T-helper 9 cell (primary cell): ENCODE measurements around the gene SEMA3A.

ENCODE experiments used
- DNase-seq: peaks from one replicate; pipeline ENCODE4 v3.0.0-alpha.2; 2020

The SEMA3A gene

DNA sequence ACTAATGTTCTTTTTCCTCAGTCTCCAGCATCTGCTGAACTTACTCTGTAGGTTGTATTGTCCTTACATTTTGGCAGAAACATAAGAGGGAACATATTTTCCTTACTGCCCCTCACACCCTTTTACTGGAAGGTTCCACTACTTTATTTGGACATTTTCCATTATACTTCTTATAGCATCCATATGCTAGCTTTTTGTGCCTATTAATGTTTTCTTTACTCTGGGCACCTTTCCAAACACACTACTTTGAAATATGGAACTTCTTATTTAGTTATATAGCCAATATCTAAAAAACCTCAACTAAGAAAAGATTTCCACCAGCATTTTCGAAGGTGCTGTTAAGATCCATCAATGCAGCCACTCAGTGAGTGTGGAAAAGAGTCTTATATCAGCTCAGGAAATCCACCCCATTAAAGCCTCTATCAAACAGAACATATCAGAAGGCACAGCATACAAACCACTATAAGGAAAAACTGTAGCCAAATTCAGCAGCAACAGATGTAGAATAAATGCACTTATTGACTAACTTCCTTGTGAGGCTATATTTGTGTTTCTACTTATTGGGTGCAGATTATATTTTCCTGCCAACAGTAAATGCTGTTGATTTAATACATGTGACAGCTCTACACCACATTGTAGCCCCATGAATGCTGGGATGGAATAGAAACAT is 273.2 kb downstream of the SEMA3A start:
- no peak for DNase-seq

DNA sequence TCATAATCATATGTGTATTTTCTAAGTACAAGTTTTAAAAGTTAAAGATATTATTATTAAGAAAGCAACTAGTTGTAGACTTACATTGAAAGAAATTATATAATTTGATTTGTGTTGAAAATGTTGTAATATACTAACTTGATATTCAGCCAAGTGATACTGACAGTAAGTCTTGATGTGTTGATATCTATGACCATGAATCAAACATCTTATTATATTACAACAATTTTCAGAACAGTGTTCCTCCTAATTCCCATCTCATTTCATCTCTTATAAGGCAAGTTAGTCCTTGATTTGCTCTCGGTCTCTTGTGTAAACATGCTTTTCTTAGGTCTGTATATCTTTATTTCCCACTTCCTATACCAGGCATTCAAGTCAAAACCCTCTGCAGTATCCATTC is 276.4 kb downstream of the SEMA3A start:
- no peak for DNase-seq

GRCh38 chr7:83913174-83913573 is 281.4 kb downstream of the SEMA3A start:
- DNase-seq, result no peak

- no peak for DNase-seq
These were observed 286.1 kb downstream of the SEMA3A start for GRCh38 chr7:83908526-83908925.
